GM18511 (cell line): ENCODE data around the gene THAP7.

ENCODE experiments used
- ATAC-seq: cut with Tn5 transposase; IDR thresholded peaks from one replicate; pipeline ENCODE4 v1.9.1; 2021; ENCODE audit warnings: mild to moderate bottlenecking, moderate library complexity; ENCODE audit not compliant: unreplicated experiment

THAP7 gene

DNA sequence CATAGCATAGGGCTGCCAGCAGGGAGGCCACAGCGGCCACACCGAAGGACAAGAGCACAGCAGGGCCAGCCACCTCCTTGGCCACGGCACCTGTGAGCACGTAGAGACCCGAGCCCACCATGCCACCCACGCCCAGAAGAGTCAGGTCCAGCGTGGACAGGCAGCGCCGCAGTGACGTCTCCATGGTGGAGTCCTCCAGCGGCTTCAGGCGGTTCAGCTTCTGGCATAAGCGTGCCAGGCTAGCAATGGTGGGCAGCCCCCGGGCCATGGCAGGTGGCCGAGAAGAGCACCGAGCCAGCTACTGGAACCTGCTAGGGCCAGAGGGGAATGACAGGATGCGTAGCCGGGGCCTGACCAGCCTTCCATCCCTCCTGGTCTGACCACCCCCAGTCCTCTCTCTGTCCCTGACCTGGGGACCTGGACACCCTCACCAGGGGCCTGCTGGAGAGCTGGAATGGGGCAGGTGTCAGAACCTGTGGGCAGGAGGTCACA is 29.7 kb upstream of the THAP7 start:
- ATAC-seq, result no peak

DNA sequence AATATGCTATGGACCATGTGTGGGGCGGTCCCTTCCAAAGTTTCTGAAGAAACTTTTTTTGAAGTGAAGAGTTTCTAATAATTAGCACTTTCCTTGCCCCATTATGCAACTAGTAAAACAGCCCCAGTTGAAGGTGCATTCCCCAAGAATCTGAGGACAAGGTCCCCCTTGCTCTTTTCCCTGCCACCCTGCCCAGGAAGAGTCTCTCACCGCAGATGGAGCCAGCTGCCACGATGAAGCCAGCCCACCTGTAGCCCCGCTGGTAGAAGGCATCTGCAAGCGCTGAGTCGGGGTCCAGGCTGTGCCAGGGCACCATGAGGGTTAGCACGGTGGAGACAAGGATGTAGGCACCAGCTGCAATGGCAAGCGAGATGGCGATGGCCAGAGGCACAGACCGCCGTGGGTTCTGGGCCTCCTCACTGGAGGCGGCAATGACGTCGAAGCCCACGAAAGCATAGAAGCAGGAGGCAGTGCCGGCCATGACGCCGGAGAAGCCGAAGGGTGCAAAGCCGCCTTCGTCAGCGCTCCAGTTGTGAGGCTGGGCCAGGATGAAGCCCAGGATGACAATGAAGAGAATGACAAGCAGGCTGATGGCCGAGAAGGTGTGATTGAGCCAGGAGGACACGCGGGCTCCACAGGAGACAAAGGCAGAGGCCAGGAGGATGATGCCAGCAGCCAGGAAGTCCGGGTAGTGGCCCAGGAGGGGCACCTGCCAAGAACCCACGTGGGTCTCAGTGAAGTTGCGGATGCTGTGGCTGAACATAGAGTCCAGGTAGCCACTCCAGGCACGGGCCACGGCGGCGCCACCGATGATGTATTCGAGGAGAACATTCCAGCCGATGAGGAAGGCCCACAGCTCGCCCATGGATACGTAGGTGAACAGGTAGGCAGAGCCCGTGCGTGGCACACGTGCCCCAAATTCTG is 29.0 kb upstream of the THAP7 start:
- no peak for ATAC-seq

- no peak for ATAC-seq
These were observed 28.1 kb upstream of the THAP7 start for GRCh38 chr22:21030032-21030431.

DNA sequence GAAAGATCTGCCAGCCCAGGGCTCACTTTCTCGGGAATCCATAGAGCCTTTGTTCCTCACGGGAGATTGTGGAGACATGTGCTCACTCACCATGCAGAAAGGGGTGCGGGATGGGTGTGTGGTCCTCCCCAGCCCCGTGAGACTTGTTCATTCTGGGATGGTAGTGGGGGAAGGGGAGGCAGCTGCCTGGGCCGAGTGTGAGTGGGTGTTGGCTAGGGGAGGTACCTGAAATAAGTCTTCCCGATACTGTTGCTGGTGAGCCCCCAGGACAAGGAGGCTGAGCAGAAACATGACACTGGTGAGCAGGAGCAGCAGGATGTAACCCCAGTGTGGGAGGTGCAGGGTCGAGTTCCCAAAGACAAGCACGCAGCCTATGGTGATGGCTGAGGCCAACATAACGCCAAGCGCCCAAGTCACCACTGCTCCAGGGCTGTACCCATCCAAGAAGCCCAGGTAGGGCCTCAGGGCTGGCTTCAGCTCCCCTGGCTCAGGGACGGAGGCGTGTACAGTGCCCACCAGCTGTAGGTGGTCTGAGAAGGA is 27.6 kb upstream of the THAP7 start:
- ATAC-seq, result no peak

DNA sequence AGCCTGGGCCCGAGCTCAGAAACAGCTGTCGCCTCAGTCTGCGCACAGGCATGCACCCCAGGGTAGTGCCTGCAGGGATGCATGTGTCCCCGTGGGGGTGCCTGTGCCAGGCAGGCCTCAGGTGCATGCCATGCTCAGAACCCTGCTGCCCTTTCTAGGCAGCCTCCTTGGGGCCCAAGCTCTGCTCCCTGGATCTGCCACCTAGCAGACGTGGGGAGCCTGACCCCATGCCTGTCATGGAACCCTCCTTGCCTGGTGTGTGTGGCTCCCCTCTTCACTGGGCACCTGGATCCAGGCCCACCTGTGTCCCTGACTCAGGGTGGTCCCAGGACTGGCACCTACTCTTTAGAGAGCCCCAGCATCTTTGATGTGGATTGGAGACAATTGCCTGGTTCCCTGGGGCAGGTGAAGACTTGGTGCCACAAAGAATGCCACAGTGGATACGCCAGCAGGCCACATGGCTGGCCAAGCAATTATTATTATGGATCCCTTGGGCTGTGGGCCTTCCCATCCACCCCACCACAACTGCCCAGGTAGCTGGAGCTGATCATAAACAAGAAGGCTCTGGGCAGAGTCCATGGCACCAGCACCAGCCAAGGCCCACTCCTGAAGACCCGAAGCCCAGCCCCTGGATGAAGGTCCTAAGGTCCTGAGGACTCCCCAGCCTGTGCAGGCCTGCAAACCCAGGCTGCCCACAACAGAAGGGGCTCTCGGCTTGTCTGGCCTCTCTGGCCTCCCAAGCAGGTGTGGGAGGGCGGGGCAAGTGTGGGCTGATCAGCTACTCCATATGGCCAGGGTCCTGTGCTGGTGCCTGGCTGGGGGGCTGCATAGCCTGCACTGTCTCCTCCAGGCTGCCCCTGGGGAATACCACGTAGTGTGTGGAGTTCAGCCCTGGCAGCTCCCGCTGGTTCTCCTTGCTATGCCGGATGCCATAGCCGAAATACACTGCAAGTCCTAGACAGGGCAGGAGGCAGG is 26.6 kb upstream of the THAP7 start:
- ATAC-seq, result no peak

DNA sequence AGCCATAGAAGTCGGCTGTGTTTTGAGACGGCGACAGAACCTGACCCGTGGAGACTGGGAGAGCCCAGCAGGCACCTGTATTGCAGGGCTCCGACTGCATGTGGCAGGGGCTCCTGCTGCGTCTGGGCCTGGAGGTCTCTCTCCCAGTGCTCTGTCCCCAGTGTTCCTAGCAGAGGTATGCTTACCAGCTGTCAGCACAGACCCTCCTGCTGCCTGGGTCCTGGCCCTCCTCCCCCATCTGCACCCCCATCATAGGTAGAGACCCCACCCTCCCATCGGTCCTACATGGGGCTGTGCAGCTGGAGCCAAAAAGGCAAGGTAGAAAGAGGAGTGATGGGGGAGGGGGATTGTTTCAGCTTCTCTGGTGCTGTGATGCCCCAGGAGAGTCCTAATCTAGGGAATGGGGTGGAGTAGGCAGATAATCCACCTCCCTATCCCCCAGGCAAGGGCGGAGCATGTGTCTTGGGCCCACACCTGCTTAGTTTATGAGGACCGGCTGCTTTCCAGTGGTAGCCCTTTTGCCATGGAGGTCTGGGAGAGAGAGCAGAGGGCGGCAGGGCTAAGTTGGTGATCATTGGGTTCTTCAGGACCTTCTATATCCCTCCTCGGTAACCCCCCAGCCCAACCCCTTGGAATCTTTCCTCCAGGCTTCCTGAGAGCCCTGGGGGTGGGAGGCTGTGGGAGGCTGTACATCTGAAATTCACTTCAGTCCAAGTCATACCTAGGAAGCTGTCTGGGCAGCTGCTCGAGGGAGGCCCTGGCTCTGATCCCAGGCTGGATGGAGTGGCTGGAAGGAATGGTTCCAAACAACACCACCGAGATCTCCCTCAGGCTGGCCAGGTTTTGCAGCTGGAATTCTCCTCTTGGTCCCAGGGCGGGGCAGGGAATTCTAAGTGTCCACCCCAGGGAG is 25.1 kb upstream of the THAP7 start:
- ATAC-seq, result no peak

- ATAC-seq, result no peak
These were observed 24.1 kb upstream of the THAP7 start for GRCh38 chr22:21025763-21026755.

DNA sequence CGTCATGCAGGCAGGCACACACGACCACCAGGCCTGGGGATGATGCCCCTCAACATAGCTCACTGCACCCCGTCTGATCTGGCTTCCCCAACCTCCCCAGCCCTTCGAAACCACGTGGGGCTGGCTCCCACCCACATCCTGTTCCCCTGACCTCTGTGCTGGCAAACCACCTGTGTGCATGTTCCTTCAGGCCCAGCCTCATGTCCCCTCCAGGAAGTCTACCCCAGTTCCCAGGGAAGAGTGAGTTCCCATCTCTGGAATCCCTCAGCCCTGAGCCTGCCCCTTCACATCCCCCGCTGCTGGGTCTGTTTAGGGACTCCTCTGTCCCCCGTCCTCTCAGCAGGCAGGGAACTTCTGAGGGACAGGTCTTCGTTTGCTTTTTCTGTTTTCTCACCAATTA is 23.3 kb upstream of the THAP7 start:
- ATAC-seq, result no peak

- no peak for ATAC-seq
These were observed 21.2 kb upstream of the THAP7 start for GRCh38 chr22:21022955-21023614.

DNA sequence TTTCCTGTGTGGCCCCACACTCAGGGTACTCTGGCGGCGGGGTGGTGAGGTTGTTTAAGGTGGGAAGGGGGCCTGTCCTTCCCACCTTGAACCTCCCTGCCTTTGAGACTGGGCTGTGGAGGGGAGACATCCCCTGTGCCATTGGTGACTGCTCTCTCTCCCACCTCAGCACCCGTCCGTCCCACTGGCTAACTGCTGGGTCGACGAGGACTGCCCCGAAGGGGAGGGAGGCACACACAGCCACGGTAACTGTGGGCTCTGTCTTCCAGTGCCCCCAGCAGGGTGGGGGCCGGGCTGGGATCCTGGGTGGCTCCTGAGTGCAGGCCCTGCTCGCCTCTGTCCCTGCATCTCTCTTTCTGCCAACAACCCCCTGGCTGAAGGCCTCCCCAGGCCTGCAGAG is 20.6 kb upstream of the THAP7 start:
- no peak for ATAC-seq

DNA sequence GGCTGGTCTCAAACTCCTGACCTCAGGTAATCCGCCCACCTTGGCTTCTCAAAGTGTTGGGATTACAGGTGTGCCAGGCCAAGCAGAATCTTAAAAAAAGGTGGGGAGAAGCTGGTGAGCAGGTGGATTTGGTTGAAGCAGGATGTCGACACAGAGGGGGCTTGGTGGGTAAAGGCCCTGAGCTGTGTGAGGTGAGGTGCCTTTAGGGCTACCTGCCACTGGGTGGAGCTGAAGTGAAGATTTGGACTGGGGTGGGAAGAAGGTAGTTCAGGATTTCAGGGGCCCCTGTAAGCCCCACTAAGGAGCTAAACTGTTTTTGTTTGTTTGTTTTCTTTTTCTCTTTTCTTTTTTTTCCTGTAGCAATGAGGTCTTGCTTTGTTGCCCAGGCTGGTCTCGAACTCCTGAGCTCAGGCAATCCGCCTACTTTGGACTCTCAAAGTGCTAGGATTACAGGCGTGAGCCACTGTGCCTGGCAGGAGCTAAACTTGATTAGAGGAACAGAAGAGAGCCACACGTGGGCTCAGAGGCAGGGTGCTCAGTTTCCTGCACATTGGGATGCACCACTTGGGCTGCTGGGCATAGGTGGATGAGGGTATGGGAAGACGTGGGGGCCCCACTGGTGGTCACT is 19.0 kb upstream of the THAP7 start:
- no peak for ATAC-seq

- ATAC-seq, result no peak
These were observed 16.4 kb upstream of the THAP7 start for GRCh38 chr22:21018314-21018713.

DNA sequence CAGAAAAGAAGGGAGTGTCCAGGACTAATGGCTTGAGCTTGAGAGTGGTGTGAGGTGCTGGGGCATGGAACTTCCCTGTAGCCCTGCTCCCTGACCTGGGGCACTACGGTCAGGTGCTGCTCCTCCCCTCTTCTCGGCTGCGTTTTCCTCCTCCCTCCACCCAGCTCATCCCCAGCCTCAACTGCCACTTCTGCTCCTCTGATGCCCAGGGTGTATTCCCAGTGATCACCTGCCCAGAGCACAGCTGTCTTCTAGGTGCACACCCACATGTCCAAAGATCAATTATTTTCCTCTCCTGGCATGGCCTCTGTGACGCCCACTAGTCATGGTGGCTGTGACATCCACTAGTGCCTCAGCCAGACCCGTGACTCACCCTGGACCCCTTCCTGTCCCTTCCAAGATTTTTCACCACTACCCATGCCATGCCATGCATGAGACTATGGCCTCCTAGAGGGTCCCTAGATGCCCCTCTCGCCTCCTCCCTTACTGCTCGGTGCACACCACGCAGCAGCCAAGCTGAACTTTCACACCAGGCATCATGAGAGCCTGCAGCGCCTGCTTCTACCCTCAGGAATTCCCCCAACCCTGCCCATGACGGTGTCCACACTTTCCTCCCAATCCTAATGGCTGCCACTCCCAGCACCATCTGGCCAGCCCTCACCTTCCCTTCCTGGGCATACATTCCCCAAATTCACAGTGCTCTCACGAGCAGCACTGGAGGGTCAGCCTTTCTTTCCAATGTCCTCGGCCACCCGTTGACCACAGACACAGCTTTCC is 14.9 kb upstream of the THAP7 start:
- no peak for ATAC-seq

DNA sequence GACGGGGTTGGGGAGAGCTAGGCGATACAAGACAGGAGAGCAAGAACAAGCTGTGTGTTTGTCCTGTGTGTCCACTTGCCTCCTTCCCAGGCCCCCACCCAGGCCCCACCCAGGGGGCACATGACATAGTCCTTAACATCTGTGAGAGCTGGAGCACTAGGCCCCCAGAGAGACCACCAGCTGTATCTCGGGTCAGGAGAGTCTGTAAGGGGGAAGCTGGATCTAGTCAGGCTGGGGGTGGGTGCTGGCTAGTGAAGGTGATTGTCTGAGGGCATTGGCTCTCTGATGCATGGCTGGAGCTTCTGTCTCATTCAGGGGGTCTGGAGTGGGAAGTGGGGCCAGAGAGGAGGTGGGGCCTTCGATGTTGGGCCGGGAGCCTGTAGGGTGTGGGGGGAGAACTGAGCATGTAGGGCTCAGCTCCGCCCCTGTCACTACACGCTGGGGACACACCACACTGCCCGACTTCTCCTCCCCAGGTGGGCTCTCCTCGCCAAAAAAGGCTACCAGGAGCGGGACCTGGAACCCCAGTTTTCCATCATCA is 13.6 kb upstream of the THAP7 start:
- no peak for ATAC-seq

DNA sequence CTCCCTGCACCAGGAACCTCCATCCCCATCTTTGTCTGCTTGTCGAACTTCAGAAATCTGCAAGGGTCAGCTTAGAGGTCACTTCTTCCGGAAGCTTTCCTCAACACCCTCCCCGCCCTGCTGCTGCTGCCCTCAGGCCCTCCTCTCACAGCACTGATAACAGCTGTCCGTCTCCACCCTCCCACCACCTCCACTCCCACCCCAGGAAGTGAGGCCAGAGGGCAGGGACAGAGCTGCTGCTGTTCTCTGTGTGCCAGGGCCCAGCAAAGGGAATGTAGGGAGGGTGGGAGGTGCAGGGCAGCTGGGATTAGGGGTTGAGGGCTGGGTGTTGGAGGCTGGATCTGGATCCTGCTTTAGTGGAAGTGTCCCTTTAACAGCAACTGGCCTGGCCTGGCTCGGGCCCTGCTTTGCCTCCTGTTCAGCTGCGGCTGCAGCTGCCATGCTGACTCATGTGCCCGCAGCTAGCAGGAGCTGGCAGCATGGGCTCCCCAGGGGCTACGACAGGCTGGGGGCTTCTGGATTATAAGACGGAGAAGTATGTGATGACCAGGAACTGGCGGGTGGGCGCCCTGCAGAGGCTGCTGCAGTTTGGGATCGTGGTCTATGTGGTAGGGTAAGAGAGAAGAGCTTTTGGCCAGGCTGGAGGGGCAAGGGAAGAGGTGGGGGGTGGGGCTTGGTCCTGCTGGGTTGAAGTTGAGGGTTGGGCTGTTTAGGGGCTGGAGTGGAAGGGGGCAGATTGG is 13.0 kb upstream of the THAP7 start, which contains the start of gene P2RX6:
P2RX6 (plus strand) TSS at position 440 of the 740 bp plus-strand sequence; CDS start at position 450, 10 bp downstream.
- no peak for ATAC-seq

DNA sequence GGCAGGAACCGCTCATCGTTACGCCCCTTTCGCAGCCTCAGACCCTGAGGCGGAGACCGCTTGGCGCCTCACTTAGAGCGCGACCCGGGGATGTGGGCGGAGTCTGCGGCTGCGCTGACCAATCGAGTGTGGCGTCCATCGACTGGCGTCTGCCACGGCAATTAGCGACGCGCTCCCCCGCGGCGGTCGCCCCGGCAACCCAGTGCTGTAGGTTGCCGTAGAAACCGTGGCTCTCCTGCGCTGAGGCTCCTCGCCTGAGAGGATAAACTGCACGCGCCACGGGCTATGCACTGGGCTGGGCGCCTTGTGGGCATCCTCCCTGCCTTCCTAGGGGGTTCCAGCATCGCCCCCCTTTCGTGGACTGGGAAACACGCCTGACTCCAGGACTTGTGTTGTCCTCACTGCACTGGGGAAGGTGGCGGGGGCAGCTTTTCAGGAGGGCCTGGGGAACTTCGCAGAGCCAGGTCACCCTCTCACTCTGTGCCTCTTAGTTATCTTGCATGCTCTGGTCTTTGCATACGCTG is 12.3 kb upstream of the THAP7 start:
- ATAC-seq, result peak; percentile 95
